GM19351 (cell line): ENCODE results near the gene NPRL2.

Experiments
- ATAC-seq: cut with Tn5 transposase; IDR thresholded peaks from one replicate; pipeline ENCODE4 v1.9.1; 2021; ENCODE audit warnings: mild to moderate bottlenecking, moderate library complexity; ENCODE audit not compliant: unreplicated experiment

The NPRL2 gene

DNA sequence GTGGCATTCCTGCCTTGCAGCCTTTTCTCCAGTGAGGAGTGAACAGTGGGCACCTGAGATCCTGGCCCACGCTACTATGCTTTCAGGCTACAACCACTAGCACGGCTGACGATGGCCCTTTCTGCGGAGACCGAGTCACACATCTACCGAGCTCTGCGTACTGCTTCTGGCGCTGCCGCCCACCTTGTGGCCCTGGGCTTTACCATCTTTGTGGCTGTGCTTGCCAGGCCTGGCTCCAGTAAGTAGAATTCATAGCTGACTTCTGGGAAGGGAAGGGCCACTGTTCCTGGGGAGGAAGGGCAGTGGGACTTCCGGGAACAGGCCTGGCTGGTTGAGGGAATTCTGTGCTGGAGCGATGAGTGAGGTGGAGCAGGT is 735 bp upstream of the NPRL2 start:
- ATAC-seq = no peak

DNA sequence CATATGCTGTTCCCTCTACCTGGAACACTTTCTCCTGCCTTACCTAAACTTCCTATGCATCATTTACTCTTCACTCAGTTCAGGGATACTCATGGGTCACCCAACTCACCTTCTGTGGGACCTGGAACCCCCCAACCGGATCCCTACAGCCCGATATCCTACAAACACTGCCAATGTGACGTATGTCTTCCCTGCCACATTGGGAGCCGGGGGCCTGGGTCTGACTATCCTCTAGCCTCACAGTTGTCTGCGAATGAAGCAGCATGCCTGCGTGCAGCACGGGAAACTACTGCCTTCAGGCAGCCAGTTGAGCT is 405 bp downstream of the NPRL2 start:
- no peak for ATAC-seq

DNA sequence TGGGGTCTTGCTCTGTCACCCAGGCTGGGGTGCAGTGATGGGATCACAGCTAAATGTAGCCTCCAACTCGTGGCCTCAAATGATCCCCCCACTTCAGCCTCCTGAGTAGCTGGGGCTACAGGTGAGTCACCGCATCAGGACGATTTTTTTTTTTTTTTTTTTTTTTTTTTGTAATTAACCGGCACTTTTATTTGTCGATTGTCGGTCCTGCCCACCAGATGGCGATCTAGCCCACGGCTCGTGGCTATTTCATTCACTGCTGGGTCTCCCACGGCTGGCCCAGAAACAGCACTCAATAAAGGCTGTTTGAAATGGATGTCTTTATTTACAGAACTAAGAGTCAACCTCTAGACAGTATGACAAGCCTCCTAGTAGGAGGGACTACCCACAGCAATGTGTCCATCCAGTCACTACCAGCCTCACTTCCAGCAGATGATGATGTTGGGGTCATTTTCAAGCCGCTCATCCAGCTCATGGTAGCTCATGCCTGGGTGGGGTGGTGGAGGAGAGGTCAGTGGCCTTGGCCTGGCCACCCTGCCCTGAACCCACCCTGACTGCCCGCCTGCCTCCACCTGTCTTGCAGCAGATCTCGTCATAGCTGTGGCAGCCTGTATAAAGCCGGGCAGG is 3.3 kb downstream of the NPRL2 start:
- ATAC-seq = no peak

DNA sequence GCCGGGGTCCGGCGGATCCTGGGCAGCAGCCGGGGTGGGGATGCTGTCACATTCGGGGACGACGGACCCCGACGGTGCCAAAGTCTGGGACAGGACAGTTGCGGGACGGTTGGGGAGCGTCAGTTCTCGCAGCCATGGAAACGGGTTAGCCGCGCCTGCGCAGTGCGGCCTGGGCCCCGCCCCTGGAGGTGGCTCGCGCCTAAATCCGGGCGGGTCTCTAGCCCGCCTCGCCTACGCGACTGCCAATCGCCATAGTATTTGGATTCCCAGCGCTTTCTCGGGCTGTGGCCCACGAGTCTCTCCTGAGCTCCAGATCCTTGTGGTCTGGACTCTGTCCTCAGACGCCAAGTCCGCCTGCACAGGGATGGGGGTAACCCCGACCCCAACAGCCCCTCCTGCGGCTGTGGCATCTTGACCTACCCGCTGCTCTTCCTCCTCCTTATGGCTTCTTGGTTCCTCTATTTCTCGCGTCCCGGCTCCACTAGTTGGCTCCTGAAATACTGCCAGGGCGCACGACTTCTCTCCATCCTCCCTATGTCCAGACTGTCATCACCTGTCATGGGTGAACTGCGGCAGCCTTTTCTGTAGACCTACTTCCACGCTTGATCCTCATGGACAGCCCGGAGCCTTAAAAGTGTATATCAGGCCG is 4.9 kb downstream of the NPRL2 start, which contains the start of gene ZMYND10:
Gene ZMYND10 (minus strand): TSS at position 147 of the 649 bp plus-strand sequence. CDS start 153 bp downstream, outside the sequence.
- no peak for ATAC-seq

DNA sequence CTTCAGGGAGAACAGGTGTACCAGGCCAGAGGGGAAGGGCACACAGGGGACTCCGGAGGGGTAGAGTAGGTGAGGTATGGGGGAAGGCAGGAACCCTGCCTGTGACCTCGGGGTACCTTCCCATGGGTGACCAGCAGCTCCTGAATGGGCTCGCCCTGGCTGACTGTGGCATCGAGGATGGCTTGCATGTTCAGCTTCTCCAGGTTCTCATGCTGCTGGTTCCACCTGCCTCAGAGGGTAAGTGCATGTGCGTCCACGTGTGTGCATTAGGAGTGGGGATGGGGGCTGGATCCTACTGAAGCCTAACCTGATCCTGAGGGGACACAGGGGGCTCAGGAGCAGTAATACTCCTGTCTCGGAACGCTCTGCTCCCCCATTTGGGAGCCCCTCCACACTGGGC is 5.6 kb downstream of the NPRL2 start:
- ATAC-seq = no peak

DNA sequence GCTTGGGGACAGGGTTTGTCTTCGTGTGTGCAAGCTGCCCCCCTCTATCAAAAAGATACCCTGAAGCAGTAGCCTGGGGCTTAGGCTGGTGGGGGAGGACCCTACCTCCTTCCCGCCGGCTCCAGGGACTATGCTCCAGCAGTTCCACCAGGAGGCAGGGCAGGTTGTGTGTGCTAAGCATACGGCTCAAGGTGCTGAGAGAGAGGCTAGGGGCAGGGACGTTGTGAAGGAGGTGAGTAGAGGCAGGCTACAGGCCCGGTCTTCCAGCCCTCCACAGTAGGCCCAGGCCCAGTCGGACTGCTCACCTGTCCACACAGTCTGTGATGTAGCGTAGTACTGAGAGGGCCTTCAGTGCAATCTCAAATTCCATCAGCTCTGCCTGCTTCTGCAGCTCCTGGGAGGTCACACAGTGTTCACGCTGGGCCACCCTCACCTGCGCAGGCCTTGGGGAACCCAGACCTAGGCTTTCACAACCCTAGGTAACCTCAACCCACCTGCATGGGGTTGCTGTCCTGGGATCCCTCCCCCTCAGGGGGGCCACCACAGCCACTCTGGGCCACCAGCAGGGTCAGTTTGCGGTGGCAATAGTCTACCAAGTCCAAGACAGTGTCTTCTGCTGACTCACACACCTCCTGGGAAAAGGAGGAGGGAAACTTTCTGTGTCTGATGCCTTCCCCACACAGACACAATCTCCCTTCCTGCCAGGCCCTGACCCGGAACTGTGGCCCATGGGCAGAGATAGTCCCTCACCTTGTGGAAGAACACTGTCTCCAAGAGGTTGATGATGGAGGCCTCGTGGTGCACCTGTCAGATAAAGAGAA is 7.6 kb downstream of the NPRL2 start:
- no peak for ATAC-seq

DNA sequence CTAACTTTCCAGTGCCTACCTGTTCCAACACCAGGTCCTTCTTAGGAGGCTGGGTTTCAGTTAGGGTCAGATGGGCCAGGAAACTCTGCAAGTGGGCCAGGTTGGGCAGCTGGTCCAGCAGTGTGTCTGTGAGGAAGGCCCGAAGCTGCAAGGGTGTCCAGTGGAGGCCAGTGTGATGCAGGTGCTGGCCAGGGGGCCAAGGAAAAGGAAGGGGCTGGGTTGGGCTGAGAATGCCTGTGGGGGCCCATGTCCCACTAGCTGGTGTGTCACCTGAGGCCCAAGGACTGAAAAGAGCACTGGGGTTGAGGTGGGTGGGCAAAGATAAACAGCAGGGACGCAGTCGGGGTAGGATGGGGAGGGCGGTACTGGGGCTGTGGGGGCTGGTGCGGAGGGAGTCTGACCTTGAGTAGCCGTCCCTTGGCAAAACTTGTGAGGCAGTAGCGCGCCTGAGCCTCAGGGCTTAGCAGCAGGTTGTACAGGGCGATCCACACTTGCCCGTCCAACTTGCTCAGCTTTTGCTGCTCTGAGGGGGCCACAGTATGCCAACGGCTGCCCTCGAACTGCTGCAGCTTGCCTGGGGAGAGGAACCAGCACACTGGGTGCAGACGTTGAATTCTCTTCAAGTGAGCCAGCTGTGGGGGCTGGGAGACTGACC is 8.5 kb downstream of the NPRL2 start:
- no peak for ATAC-seq

DNA sequence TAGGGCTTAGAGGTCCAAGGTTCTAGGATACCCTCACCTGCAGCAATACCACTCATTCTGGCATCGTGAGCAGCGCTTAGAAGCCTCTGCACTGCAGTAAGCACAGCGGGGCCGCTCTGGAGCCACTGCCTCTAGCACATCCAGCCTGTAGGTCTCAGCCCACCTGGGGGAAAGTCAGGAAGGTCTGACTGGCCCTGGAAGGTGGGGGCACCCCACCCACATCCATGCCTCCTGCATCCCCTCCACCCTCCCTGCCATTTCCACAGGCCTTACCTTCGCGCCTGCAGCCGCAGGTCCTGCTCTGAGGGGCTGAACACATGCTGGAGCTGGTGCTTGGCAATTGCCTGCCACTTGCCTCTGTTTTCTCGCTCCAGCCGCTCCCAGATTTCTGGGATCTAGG is 9.0 kb downstream of the NPRL2 start:
- ATAC-seq = no peak

DNA sequence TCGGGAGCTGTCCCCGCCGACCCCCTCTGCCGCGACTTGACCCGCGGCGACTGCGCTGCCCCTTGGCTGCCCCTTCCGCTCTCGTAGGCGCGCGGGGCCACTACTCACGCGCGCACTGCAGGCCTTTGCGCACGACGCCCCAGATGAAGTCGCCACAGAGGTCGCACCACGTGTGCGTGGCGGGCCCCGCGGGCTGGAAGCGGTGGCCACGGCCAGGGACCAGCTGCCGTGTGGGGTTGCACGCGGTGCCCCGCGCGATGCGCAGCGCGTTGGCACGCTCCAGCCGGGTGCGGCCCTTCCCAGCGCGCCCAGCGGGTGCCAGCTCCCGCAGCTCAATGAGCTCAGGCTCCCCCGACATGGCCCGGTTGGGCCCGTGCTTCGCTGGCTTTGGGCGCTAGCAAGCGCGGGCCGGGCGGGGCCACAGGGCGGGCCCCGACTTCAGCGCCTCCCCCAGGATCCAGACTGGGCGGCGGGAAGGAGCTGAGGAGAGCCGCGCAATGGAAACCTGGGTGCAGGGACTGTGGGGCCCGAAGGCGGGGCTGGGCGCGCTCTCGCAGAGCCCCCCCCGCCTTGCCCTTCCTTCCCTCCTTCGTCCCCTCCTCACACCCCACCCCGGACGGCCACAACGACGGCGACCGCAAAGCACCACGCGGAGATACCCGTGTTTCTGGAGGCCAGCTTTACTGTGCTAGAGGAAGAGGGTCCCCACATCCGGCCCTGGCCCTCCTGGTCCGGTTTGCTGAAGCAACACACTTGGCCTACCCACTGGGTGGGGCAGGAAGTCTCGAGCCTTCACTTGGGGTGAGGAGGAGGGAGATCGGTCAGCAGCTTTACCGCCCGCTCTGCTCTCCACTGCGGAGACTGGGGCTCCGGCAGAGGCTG is 9.9 kb downstream of the NPRL2 start, which contains the start of gene RASSF1:
Gene RASSF1 (minus strand): TSS at position 389 of the 882 bp plus-strand sequence. CDS start 31 bp downstream, at position 358.
- peak; percentile 29 for ATAC-seq

DNA sequence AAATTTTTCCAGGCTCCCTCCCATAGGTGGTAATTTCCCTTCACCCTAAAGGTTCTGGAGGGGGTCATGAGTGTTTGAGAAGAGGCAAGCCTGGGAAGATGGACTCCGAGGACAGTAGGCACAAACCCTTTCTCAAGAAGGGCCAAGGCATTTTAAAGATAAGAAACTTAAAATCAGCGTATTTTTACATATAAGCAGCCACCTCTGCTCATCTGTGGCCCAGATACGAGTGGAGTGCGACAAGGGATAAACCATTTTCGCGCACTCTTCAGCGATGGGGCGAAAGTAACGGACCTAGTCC is 10.5 kb downstream of the NPRL2 start:
- ATAC-seq = no peak

DNA sequence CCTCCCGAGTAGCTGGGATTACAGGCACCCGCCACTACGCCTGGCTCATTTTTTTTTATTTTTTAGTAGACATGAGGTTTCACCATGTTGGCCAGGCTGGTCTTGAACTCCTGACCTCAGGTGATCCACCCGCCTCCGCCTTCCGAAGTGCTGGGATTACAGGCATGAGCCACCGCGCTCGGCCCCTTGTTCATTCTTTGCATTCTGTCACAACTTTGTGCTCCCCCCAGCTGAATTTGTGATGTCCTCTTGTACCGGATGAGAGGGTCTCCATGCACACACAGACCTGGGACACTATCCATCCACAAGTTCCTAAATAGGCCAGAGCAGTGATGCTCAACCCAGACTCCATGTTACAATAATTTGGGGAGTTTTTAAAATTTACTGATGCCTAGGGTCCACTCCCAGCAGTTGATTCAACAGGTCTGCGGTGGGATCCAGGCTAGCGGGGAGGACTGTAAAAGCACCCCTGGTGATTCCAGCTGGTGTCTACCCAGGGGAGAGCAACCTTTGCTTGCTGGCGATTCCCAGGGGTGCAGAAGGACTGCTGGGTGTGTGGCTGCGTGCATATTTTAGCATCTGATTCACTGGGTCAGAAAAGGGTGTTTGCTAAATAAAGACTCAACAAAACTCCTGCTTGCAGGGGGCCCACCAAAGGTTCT is 11.0 kb downstream of the NPRL2 start:
- ATAC-seq = no peak

DNA sequence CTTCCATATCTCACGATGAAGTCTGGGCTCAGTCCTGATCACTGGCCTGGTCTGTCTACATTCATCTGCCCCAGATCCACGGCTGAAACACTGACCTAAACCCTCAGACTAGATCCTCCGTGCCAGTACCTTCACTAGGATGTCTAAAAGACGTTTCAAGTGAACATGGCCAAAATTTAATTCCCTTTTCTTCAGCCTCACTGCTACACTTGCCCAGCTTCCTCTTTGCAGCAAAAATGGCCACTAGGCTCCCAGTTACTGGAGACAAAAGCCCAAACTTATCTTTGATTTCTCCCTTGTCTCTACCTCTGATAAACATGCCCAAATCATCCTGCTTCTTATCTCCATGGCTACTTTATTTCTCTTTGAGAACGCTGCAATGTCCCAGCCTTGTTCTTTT is 11.6 kb downstream of the NPRL2 start:
- ATAC-seq = no peak

DNA sequence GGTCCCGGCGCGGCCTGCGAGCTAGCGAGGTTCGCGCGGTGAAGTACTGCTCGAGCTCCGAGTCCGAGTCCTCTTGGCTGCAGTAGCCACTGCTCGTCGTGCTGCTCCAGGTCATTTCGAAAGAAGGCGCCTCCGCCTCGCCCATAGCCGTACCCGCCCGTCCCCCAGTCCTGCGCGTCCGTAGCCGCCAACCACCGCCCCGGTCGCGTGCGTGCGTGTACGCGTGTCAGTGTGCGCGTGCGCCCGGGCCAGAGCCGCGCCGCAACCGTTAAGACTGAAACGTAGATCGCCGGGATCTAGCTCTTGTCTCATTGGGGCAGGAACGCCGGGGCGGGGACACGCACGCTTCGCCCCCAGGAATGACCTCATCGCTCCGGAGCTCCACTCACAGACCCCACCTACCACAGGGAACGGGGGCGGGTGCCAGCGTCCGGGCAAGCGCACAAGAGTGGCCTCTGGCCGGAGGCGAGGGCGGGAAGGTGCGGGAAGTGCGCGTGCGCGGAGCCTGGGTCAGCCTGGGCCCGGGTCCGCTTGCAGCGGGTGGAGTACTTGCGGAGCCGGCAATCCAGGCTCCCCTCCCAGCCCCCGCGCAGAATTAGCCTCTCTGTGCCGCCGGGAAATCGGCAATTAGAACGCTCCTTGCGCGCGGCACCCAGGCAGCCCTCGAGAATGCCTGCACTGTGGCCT is 13.3 kb downstream of the NPRL2 start:
- ATAC-seq = peak; percentile 61

DNA sequence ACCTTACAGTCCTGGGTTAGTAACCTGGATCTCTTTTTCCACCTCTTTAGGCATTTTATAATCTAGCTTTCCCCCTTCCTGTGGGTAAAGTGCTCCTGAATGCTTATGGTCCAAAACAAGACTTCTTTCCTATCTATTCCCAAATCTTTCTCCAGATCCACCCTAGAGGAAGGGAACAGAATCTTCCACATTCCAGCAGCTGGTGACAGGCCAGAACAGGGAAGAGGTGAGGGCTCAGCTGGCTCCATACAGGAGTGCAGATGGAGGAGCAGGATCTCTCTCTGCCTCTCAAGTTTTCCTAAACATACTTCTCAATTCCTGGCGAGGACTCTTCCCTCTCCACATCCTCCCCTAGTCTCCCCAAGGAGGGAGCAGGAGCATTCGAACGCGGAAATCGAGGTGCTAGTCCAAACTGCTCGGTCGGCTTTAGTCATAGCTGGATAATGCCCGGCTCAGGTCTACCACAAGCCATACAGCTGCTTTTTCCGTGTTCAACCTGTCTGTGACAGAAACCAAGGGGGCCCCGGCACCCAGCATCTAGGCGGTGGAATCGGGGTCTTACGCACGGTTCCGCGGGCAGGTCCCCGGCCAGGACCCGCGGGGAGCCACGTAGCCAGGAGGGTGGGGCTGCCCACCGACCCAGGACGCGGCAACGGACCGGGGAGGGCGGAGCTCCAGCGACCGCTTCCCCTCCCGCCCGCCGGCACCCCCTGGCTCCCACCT is 14.0 kb downstream of the NPRL2 start:
- peak; percentile 1 for ATAC-seq

DNA sequence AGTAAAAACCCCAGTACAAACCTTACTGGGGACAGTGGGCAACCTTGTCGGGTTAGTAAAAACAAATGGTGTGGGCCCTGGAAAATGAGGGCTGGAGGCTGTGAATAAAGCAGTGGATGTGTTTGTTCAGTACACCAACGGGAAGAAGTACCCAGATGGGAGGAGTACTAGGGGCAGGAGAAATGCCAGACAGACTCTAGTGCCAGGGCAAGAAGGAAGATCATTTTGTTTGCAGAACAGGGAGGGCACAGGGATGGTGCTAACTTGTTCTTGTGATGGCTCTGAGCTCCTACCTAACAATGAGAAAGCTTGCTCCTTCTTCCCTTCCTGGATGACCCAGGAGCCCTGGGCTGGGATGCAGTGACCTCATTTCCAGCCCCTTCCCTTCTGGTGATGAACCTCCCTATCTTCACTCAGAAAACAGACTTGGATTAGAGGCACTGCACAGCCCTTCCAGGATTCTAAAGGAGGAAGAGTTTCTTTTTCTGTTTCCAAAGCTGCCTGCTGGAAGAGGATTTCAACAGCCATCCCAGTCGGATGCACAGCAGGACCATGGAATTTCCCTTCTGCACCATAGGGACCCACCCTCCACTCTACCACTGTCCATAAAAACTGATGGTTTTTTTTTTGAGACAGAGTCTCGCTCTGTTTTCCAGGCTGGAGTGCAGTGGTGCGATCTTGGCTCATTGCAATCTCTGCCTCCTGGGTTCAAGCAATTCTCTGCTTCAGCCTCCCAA is 16.1 kb downstream of the NPRL2 start:
- ATAC-seq = no peak

DNA sequence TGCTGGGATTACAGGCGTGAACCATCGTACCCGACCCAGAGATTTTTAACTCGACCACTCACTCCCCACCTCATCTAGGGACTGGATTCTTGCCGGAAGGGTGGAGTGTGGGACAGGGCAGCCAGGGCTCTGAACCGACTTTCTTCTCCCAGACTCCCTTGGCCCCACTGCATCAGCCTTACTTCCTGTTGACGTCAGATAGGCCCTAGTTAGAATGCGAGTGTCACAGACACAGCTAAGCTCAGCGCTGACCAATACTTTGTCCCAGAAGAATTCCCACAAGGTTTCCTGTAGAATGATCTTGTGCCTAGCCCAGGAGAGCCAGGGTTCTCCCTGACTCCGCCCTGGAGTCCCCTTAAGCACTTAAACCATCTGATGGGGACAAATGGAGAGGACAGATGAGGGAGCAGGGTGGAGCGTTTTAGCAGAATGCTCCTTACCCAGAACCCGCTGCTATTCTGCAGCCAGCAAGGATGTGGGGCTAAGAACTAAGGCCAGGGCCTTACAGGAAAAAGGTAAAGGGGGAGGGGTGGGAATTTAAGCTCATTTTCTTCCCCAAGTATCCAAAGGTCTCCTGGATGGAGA is 16.7 kb downstream of the NPRL2 start:
- no peak for ATAC-seq

DNA sequence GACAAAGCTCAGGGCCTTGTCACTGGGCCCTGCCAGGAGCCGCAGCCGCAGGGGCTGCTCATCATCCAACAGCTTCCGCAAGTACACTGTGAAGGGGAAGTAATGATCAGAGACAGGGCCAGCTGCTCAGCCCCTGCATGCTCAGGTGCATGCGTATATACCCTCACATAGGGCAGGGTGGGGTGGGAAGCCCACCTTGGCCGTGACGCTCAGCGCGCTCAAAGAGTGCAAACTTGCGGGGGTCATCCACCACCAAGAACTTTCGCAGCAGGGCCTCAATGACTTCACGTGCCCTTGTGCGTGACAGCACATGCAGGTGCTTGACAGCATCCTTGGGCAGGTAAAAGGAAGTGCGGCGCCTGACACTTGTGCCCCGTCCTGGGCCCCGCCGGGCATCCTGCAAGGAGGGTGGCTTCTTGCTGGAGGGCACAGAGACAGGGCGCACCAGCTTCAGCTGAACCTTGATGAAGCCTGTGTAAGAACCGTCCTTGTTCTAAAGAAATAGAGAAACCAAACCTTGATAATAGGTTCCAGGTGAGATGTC is 19.1 kb downstream of the NPRL2 start:
- no peak for ATAC-seq

DNA sequence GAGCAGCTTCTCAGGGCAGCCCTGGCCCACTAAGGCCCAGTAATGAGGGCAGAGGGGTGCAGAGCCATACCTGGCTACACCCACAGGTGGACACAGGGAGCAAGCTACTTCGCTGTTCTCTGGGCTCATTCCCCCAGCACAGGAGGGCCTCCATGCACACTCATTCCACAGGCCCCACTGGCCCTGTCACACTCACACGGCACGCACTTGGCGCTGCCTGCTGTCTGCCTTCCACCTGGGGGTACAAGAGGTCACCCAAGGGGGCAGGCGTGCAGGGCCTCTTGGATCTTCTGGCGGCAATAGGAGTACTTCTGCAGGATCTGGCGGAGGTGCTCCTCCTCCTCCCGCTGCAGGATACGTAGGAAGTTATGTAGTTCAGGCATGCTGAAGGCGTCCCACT is 20.2 kb downstream of the NPRL2 start:
- ATAC-seq = no peak
